Measurements from ENCODE around the gene NUP205.
A peak's percentile ranks its signal among the peaks of the same experiment; 100 is the strongest.

The NUP205 gene

DNA sequence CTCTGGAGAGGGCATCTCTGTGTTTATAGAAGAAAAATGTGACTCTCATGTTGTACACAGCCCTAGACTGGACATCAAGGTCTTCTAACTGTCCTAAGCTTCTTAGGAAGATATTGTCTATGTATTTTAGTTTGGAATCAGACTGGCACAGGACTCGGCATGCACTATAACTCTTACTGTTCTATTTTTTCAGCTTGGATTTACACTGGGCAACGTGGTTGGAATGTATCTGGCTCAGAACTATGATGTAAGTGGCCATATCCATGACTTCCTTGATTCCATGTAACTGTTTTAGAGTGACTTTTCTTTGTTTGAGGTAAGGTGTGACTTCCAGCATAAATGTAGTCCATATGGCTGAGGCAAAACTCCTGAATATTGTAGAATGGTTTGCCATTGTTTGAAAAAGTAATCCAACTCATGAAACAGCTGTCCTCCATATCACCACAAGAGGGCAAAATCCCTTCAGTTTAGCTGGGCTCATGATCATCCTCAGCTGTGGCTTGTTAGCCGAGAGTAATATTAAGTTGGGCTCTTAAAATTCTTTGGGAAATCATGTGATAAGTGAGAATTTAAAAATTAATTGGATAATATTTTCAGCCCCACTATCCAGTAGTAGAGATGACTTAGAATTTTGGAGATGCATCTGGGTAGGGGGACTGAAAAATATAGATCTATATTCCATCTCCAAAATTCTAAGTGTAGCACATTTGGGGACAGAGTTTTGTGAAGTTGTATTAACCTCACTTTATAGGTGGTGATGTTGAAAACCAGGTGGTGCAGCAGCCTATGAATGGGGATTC, 115.0 kb downstream of the NUP205 start:
- Histone ChIP-seq H3K27me3 (ENCODE audit: insufficient read depth, low read depth) (no peaks in the 10 kb centered on the region), H3K9ac (no peak overlapping the region), H3K27ac (no peak overlapping the region), H3K36me3 (ENCODE audit: insufficient read depth) (no peaks in the 10 kb centered on the region), H2AFZ (ENCODE audit: low read depth) (no peak overlapping the region), H3K79me2 (ENCODE audit: insufficient read depth, low read depth) (peaks cover 6% of the 10 kb centered on the region; the same call in 1 of the 2 replicates), H3K4me2 (no peak overlapping the region), H3K4me3 (IDR thresholded peaks at IDR 0.05; ENCODE audit: insufficient read depth, low read depth, low read length) (no peak overlapping the region), H3K4me1 (ENCODE audit: low read depth, poor library complexity, severe bottlenecking) (peaks cover 19% of the 10 kb centered on the region), H4K20me1 (ENCODE audit: insufficient read depth) (no peaks in the 10 kb centered on the region)
- TF ChIP-seq, protein P1, sequence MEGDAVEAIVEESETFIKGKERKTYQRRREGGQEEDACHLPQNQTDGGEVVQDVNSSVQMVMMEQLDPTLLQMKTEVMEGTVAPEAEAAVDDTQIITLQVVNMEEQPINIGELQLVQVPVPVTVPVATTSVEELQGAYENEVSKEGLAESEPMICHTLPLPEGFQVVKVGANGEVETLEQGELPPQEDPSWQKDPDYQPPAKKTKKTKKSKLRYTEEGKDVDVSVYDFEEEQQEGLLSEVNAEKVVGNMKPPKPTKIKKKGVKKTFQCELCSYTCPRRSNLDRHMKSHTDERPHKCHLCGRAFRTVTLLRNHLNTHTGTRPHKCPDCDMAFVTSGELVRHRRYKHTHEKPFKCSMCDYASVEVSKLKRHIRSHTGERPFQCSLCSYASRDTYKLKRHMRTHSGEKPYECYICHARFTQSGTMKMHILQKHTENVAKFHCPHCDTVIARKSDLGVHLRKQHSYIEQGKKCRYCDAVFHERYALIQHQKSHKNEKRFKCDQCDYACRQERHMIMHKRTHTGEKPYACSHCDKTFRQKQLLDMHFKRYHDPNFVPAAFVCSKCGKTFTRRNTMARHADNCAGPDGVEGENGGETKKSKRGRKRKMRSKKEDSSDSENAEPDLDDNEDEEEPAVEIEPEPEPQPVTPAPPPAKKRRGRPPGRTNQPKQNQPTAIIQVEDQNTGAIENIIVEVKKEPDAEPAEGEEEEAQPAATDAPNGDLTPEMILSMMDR (conservative IDR thresholded peaks at IDR 0.05; ENCODE audit: low read depth, low read length): peak; percentile 96

DNA sequence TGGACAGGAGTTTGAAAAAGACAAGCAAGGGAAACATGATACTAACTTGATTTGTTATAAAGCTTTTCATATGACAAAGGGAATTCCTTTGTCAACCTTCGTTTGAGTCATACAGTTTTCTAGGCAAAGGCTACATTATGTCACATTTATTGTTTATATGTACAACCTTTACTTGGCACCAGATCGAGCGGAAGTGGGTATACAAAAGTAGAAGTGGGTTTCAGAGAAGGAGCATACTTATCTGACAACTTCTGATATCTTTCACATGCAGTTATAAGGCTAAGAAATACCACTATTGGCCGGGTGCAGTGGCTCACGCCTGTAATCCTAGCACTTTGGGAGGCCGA, 115.6 kb downstream of the NUP205 start:
- Histone ChIP-seq H3K4me2 (no peak overlapping the region), H2AFZ (ENCODE audit: low read depth) (no peak overlapping the region), H3K4me1 (ENCODE audit: low read depth, poor library complexity, severe bottlenecking) (peaks cover 19% of the 10 kb centered on the region), H3K27ac (no peak overlapping the region), H3K4me3 (IDR thresholded peaks at IDR 0.05; ENCODE audit: insufficient read depth, low read depth, low read length) (no peak overlapping the region), H3K36me3 (ENCODE audit: insufficient read depth) (no peaks in the 10 kb centered on the region), H3K9ac (no peak overlapping the region), H4K20me1 (ENCODE audit: insufficient read depth) (no peaks in the 10 kb centered on the region), H3K27me3 (ENCODE audit: insufficient read depth, low read depth) (no peaks in the 10 kb centered on the region), H3K79me2 (ENCODE audit: insufficient read depth, low read depth) (peaks cover under 1% of the 10 kb centered on the region; the same call in 1 of the 2 replicates)
- TF ChIP-seq, protein P1 (conservative IDR thresholded peaks at IDR 0.05; ENCODE audit: low read depth, low read length): no peak

DNA sequence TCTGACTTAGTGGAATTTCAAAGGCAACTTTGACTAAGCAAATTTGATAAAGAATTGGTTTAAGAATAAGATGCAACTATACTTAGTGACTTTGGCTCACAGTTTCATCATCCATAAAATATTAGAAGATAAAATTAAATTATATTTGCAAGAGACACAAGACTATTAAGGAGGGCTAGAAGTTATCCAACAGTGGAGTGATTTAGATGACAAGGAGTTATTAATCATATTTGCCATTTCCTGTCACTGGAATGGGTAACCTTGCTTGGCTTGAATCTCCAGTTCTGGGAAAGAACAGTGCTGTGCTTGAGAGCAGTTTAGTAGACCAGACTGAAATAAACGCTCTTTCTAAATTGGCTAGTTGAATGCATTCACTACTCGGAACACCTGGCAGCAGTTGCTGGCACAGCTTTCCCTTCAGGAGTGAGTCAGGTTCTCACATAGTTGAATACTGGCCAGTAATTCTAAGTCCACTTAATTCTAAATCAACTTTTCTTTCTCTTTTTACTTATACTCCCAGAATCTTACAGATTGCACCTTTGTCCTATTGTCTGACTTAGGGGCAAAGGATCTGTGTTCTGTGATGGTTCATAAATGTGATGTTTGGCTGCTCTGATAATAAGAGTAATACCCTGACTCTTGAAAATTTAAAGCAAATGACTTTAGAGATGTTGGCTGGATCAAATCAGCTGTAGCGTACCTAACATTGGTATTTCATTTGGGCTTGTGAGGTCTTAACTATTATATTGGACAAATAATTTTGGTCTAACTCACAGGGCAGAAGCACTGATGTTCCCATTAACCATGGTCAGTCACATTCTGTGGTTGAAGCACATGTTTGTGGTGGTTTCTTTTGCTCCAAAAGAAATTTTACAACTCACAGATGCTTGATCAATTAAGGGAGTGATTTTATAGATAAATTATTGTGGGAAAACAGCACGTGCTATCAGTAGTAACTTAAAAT, 121.2 kb downstream of the NUP205 start:
- H4K20me1 ChIP-seq (ENCODE audit: insufficient read depth): no peaks in the 10 kb centered on the region
- peaks cover 41% of the 10 kb centered on the region for H3K4me1 ChIP-seq (ENCODE audit: low read depth, poor library complexity, severe bottlenecking)
- H3K27ac ChIP-seq: no peak overlapping the region
- H3K4me3 ChIP-seq (IDR thresholded peaks at IDR 0.05; ENCODE audit: insufficient read depth, low read depth, low read length): no peak overlapping the region
- peak overlapping the region; percentile 9; the same call in 1 of the 2 replicates for H3K4me2 ChIP-seq
- H3K79me2 ChIP-seq (ENCODE audit: insufficient read depth, low read depth): no peaks in the 10 kb centered on the region
- H3K9ac ChIP-seq: no peak overlapping the region
- H3K36me3 ChIP-seq (ENCODE audit: insufficient read depth): no peaks in the 10 kb centered on the region
- H2AFZ ChIP-seq (ENCODE audit: low read depth): no peak overlapping the region
- TF ChIP-seq, protein P1 (conservative IDR thresholded peaks at IDR 0.05; ENCODE audit: low read depth, low read length): no peak
- no peaks in the 10 kb centered on the region for H3K27me3 ChIP-seq (ENCODE audit: insufficient read depth, low read depth)

DNA sequence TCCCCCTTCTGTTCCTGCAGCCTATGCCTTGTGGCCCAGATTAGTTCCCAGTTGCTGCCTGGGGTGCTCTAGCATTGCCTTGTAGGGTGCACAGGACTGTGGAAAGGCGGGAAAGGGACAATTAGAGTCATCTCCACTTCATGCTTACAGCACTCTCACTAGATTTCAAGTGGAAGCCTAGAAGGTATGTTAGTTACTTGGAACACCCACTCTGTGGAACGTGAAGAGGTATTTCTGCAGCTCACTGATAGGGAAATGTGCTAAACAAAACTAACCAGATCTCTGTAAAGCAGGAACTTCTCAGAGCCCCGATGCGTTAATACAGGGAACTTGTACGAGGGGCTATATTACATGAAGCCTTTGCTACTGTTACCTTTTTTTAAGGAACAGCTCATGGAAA, 124.0 kb downstream of the NUP205 start:
- TF ChIP-seq, protein P1 (conservative IDR thresholded peaks at IDR 0.05; ENCODE audit: low read depth, low read length): no peak
- Histone ChIP-seq H3K79me2 (ENCODE audit: insufficient read depth, low read depth) (no peaks in the 10 kb centered on the region), H3K27me3 (ENCODE audit: insufficient read depth, low read depth) (no peaks in the 10 kb centered on the region)

More for the DNA sequence above, 124.0 kb downstream of the NUP205 start:
- no peaks in the 10 kb centered on the region for H4K20me1 ChIP-seq (ENCODE audit: insufficient read depth)
- peaks cover 41% of the 10 kb centered on the region for H3K4me1 ChIP-seq (ENCODE audit: low read depth, poor library complexity, severe bottlenecking)
- H3K36me3 ChIP-seq (ENCODE audit: insufficient read depth): no peaks in the 10 kb centered on the region
- H3K4me2 ChIP-seq: peak overlapping the region; percentile 88
- no peak overlapping the region; the same call in 1 of the 2 replicates for H2AFZ ChIP-seq (ENCODE audit: low read depth)
- peak overlapping the region; percentile 68; the same call in 1 of the 2 replicates for H3K27ac ChIP-seq
- peak overlapping the region; percentile 44; the same call in 1 of the 2 replicates for H3K9ac ChIP-seq
- H3K4me3 ChIP-seq (IDR thresholded peaks at IDR 0.05; ENCODE audit: insufficient read depth, low read depth, low read length): no peak overlapping the region

All from KMS-11 (cell line).